Breast epithelium (tissue), 3 donors: ENCODE results near the gene CST6.

ENCODE experiments used
- CTCF ChIP-seq, 3 donors: fragments of 450-650 bp; IDR thresholded peaks; one replicate each; pipeline ENCODE4 v1.5.1; 2016 to 2017; ENCODE audit warnings: antibody characterized with exemption in 3 of 3, mild to moderate bottlenecking in 3 of 3, moderate library complexity in 3 of 3
- POLR2A ChIP-seq: fragments of 450-650 bp; IDR thresholded peaks from one replicate; pipeline ENCODE4 v1.6.1; 2016; ENCODE audit warnings: antibody characterized with exemption, mild to moderate bottlenecking, moderate library complexity
- POLR2AphosphoS5 ChIP-seq, 3 donors: sonication (generic); formaldehyde crosslinking; IDR thresholded peaks; one replicate each; pipeline ENCODE4 v1.6.1; 2017; ENCODE audit warnings: antibody characterized with exemption in 3 of 3

DNA sequence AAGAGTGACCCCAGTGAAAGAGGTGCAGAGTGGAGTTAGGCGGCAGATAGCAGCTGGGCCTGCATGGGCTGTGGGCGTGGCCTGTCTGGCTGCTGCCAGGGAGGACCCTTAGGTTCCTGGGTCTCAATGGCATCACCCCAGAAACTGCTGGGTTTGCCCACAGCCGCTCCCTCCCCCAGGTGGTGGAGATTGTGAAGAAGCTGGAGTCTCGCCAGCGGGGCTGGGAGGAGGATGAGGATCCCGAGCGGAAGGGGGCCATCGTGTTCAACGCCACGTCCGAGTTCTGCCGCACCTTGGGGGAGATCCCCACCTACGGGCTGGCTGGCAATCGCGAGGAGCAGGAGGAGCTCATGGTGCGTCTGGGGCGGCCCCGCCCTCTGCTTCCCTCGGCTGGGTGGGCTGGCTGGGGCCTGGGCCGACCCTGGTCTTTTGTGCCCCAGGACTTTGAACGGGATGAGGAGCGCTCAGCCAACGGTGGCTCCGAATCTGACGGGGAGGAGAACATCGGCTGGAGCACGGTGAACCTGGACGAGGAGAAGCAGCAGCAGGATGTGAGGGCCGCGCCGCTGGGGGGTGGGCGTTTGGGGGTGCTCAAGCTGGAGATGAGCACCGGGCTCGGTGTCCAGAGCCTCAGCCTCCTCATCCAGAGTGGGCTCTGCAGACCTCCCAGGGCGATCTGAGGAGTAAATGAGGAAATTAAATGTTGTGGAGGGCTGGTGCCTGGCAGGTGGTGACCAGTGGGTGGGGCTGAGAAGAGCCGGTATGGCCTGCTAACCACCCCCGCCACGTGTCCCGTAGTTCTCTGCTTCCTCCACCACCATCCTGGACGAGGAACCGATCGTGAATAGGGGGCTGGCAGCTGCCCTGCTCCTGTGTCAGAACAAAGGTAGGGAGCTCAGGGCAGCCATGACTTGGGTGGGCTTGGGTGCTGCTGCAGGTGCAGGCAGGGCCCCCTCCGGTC, 35.3 kb upstream of the CST6 start:
- TF ChIP-seq POLR2AphosphoS5 (IDR thresholded peaks at IDR 0.05) (no peak), CTCF (IDR thresholded peaks at IDR 0.05) (no peak), POLR2A (no peak)
